H1 (cell line): Measurements from ENCODE around the gene EIF4E3. TPM values are rescaled to one million over a fixed set of nuclear protein-coding genes. Genes with fewer than 3 reads are reported as not detected.
A peak's percentile ranks its signal among the peaks of the same experiment; 100 is the strongest.

Experiments
- CTCF ChIA-PET: fragments of 300-600 bp; sonication (Branson Sonifier 250); formaldehyde crosslinking; loops from one replicate; lab custom pipeline; 2021; ENCODE audit not compliant: partially characterized antibody; lab: Charles Lee
- POLR2A ChIA-PET: fragments of 300-600 bp; sonication (Branson Sonifier 250); formaldehyde crosslinking; loops from one replicate; lab custom pipeline; 2021; ENCODE audit warnings: inconsistent platforms; ENCODE audit not compliant: partially characterized antibody; lab: Charles Lee
- DNase-seq, 2 experiments: peaks; one replicate each; pipeline versions ENCODE4 v3.0.0 to v3.0.0-alpha.2; 2010 to 2022; ENCODE audit warnings: low spot score in 2 of 2, low read depth in 1 of 2, mixed read lengths in 1 of 2
- FAIRE-seq: peaks from 2 replicates; lab custom pipeline; 2011; peaks lifted over from hg19 to GRCh38; lab: Jason Lieb, UNC
- H2AFZ ChIP-seq: 2 replicates; pipeline ENCODE4 v1.8.1; 2012; ENCODE audit warnings: low read length, inconsistent platforms
- H2AK5ac ChIP-seq: 2 replicates; pipeline ENCODE4 v1.6.1; 2013; ENCODE audit warnings: low read depth, low read length
- H2BK120ac ChIP-seq: replicated peaks from 2 replicates; pipeline ENCODE3; 2013; ENCODE audit warnings: low read depth, low read length, inconsistent platforms
- H2BK12ac ChIP-seq: 2 replicates; pipeline ENCODE4 v1.6.1; 2013; ENCODE audit warnings: low read depth, low read length
- H2BK15ac ChIP-seq: 2 replicates; pipeline ENCODE4 v1.6.1; 2013; ENCODE audit warnings: low read length
- H2BK20ac ChIP-seq: 2 replicates; pipeline ENCODE4 v1.6.1; 2013; ENCODE audit warnings: low read length
- H2BK5ac ChIP-seq: 2 replicates; pipeline ENCODE4 v1.6.1; 2013; ENCODE audit warnings: low read depth, low read length
- H3K14ac ChIP-seq: 2 replicates; pipeline ENCODE4 v1.6.1; 2013; ENCODE audit warnings: inconsistent platforms; ENCODE audit not compliant: insufficient read length
- H3K18ac ChIP-seq: 2 replicates; pipeline ENCODE4 v1.6.1; 2013; ENCODE audit warnings: low read length; ENCODE audit errors: extremely low read depth
- H3K23ac ChIP-seq: 2 replicates; pipeline ENCODE4 v1.6.1; 2013; ENCODE audit warnings: inconsistent platforms; ENCODE audit not compliant: insufficient read length
- H3K23me2 ChIP-seq: 2 replicates; pipeline ENCODE4 v1.6.1; 2013; ENCODE audit warnings: low read depth, low read length
- H3K27ac ChIP-seq: 2 replicates; pipeline ENCODE4 v1.6.1; 2011; ENCODE audit warnings: low read depth, low read length, inconsistent platforms
- H3K27me3 ChIP-seq, 4 experiments: replicated peaks in 1 of 4; 1 replicate in 1 of 4; 2 replicates in 3 of 4; pipeline versions ENCODE4 v1.6.1 to v1.8.1; 2011 to 2013; ENCODE audit warnings: low read length in 3 of 4, mild to moderate bottlenecking in 3 of 4, inconsistent platforms in 2 of 4, mixed read lengths in 2 of 4, moderate library complexity in 1 of 4; ENCODE audit not compliant: control insufficient read depth in 3 of 4, insufficient read depth in 3 of 4; ENCODE audit errors: extremely low read depth in 1 of 4
- H3K36me3 ChIP-seq, 4 experiments: 2 replicates each; pipeline versions ENCODE4 v1.6.1 to v1.8.1; 2011 to 2013; ENCODE audit warnings: mild to moderate bottlenecking in 4 of 4, low read length in 3 of 4, moderate library complexity in 2 of 4, control low read depth in 1 of 4, inconsistent platforms in 1 of 4; ENCODE audit not compliant: insufficient read depth in 4 of 4, control insufficient read depth in 2 of 4
- H3K4ac ChIP-seq: replicated peaks from 2 replicates; pipeline ENCODE3; 2013; ENCODE audit warnings: low read length, low read depth, mixed read lengths, inconsistent platforms; ENCODE audit not compliant: insufficient read length
- H3K4me1 ChIP-seq, 4 experiments: replicated peaks in 1 of 4; 1 replicate in 1 of 4; 2 replicates in 3 of 4; pipeline versions ENCODE4 v1.6.1 to v1.8.1; 2011 to 2013; ENCODE audit warnings: low read length in 3 of 4, inconsistent platforms in 2 of 4, mixed read lengths in 1 of 4; ENCODE audit not compliant: insufficient read depth in 4 of 4, control insufficient read depth in 3 of 4
- H3K4me2 ChIP-seq, 2 experiments: 2 replicates each; pipeline versions ENCODE4 v1.6.1 to v1.8.1; 2011 to 2013; ENCODE audit warnings: low read depth in 2 of 2, low read length in 2 of 2, control low read depth in 1 of 2, inconsistent platforms in 1 of 2, mild to moderate bottlenecking in 1 of 2; ENCODE audit not compliant: insufficient read depth in 1 of 2
- H3K4me3 ChIP-seq, 4 experiments: fragments of 200-600, 300-600 bp in 1 of 4; sonication (generic), shearing (Covaris generic), sonication (Bioruptor Twin) in 1 of 4; 2 replicates each; pipeline versions ENCODE4 v1.5.1 to v1.8.1; 2011 to 2016; ENCODE audit warnings: low read length in 4 of 4, low read depth in 3 of 4, control low read depth in 2 of 4, inconsistent platforms in 2 of 4, mild to moderate bottlenecking in 2 of 4, mixed read lengths in 1 of 4, moderate library complexity in 1 of 4; ENCODE audit not compliant: insufficient read depth in 2 of 4; ENCODE audit errors: extremely low read depth in 1 of 4
- H3K56ac ChIP-seq: replicated peaks from 2 replicates; pipeline ENCODE3; 2013; ENCODE audit warnings: low read depth, mild to moderate bottlenecking, mixed read lengths, low read length, inconsistent platforms; ENCODE audit not compliant: insufficient read length
- H3K79me1 ChIP-seq: 2 replicates; pipeline ENCODE4 v1.6.1; 2013; ENCODE audit warnings: low read depth, low read length, control low read depth
- H3K79me2 ChIP-seq, 2 experiments: 2 replicates each; pipeline versions ENCODE4 v1.6.1 to v1.8.1; 2012 to 2013; ENCODE audit warnings: low read length in 2 of 2, mild to moderate bottlenecking in 2 of 2, inconsistent platforms in 1 of 2; ENCODE audit not compliant: insufficient read depth in 2 of 2, control insufficient read depth in 1 of 2
- H3K9ac ChIP-seq, 4 experiments: replicated peaks in 1 of 4; 1 replicate in 1 of 4; 2 replicates in 3 of 4; pipeline versions ENCODE4 v1.6.1 to v1.8.1; 2011 to 2013; ENCODE audit warnings: low read depth in 3 of 4, low read length in 3 of 4, control low read depth in 2 of 4, mild to moderate bottlenecking in 2 of 4, moderate library complexity in 2 of 4, inconsistent platforms in 1 of 4; ENCODE audit errors: extremely low read depth in 1 of 4
- H3K9me3 ChIP-seq, 2 experiments: 2 replicates each; pipeline versions ENCODE4 v1.6.1 to v1.8.1; 2012 to 2013; ENCODE audit warnings: mild to moderate bottlenecking in 2 of 2, moderate library complexity in 2 of 2, control low read depth in 1 of 2, inconsistent platforms in 1 of 2, low read depth in 1 of 2, low read length in 1 of 2, mixed read lengths in 1 of 2; ENCODE audit not compliant: insufficient read depth in 2 of 2
- H4K20me1 ChIP-seq, 2 experiments: replicated peaks in 1 of 2; 2 replicates each; pipeline versions ENCODE3 to v1.8.1; 2011 to 2013; ENCODE audit warnings: inconsistent platforms in 2 of 2, low read length in 2 of 2, mild to moderate bottlenecking in 1 of 2; ENCODE audit not compliant: insufficient read depth in 2 of 2, control insufficient read depth in 1 of 2
- H4K5ac ChIP-seq: 2 replicates; pipeline ENCODE4 v1.6.1; 2013; ENCODE audit warnings: low read length, low read depth, mixed read lengths, inconsistent platforms; ENCODE audit not compliant: insufficient read length
- H4K8ac ChIP-seq: 2 replicates; pipeline ENCODE4 v1.8.0; 2013; ENCODE audit warnings: mild to moderate bottlenecking, moderate library complexity, low read length, inconsistent platforms; ENCODE audit not compliant: insufficient read depth; ENCODE audit errors: extremely low read depth
- H4K91ac ChIP-seq: replicated peaks from 2 replicates; pipeline ENCODE3; 2013; ENCODE audit warnings: low read length, mixed read lengths, inconsistent platforms; ENCODE audit not compliant: insufficient read length
- CBX8 ChIP-seq: fragments of 300-800, 300-1000 bp; sonication (generic); IDR thresholded peaks from 2 replicates; pipeline ENCODE4 v1.7.1; 2016; ENCODE audit warnings: low read depth, low read length, borderline replicate concordance
- CEBPB ChIP-seq: IDR thresholded peaks from 2 replicates; pipeline ENCODE4 v1.6.1; 2012; ENCODE audit warnings: low read depth, low read length
- CHD2 ChIP-seq: IDR thresholded peaks from 2 replicates; pipeline ENCODE4 v1.6.1; 2012; ENCODE audit warnings: low read length, improper control_type of control experiment
- FOSL1 ChIP-seq: IDR thresholded peaks from 2 replicates; pipeline ENCODE4 v1.6.1; 2011; ENCODE audit warnings: mild to moderate bottlenecking, low read depth, low read length, moderate library complexity; ENCODE audit not compliant: insufficient read depth
- HDAC6 ChIP-seq: IDR thresholded peaks from one replicate; pipeline ENCODE4 v1.7.1; 2012; ENCODE audit warnings: low read depth, mild to moderate bottlenecking, inconsistent platforms, low read length, moderate library complexity
- JUND ChIP-seq: IDR thresholded peaks from 2 replicates; pipeline ENCODE4 v1.6.1; 2011; ENCODE audit warnings: mild to moderate bottlenecking, improper control_type of control experiment, low read length
- NRF1 ChIP-seq: IDR thresholded peaks from 2 replicates; pipeline ENCODE4 v1.6.1; 2011; ENCODE audit warnings: mild to moderate bottlenecking, low read depth, low read length, improper control_type of control experiment
- SIX5 ChIP-seq: IDR thresholded peaks from 2 replicates; pipeline ENCODE4 v1.6.1; 2011; ENCODE audit warnings: mild to moderate bottlenecking, low read depth, low read length
- TAF1 ChIP-seq: IDR thresholded peaks from 2 replicates; pipeline ENCODE4 v1.6.1; 2011; ENCODE audit warnings: mild to moderate bottlenecking, low read depth, low read length
- YY1 ChIP-seq: IDR thresholded peaks from 2 replicates; pipeline ENCODE4 v1.6.1; 2011; ENCODE audit warnings: low read depth, mild to moderate bottlenecking, low read length
- ZNF274 ChIP-seq: IDR thresholded peaks from 2 replicates; pipeline ENCODE4 v1.7.0; 2012; ENCODE audit warnings: low read length, borderline replicate concordance; ENCODE audit errors: extremely low read depth
- WGBS, 2 experiments: shearing (Covaris generic) in 1 of 2; methylation state at CpG; one replicate each; pipeline versions ENCODE4 v1.1.6 to v1.1.7; 2013 to 2015; ENCODE audit warnings: low lambda C conversion rate in 2 of 2, mixed read lengths in 2 of 2, inconsistent platforms in 1 of 2, low coverage in 1 of 2, missing lambda C conversion rate in 1 of 2; ENCODE audit not compliant: insufficient replicate concordance in 2 of 2, insufficient coverage in 1 of 2, insufficient read length in 1 of 2; ENCODE audit errors: extremely low coverage in 1 of 2, missing lambda C conversion rate in 1 of 2; 5-methylcytosine and 5-hydroxymethylcytosine counted together
- polyA plus RNA-seq, 7 experiments: library from polyadenylated mRNA; depleted of rRNA in 3 of 7; stranded (reverse) in 5 of 7; unstranded in 2 of 7; fragments of >200 nt in 5 of 7; fragments of 200-250 nt in 2 of 7; gene quantifications; 1 replicate in 5 of 7; 2 replicates in 1 of 7; 4 replicates in 1 of 7; pipeline versions ENCODE4 v1.2.1 to v1.2.3, GENCODE V29; 2011 to 2013; ENCODE audit warnings: missing spikeins in 2 of 7, mixed read lengths in 2 of 7
- total RNA-seq: library from RNA; stranded (reverse); fragmentation: NEBNext Ultra II Directional; extraction: Animal tissue kit (Norgen Biotek cat#: 25700); gene quantifications from 2 replicates; pipeline ENCODE4 v1.2.1, GENCODE V29; 2021
- TF ChIP-seq, protein P1 (sequence below): IDR thresholded peaks from 2 replicates; pipeline ENCODE4 v1.6.1; 2012; ENCODE audit warnings: low read length, inconsistent platforms
- TF ChIP-seq, protein P2 (sequence below): IDR thresholded peaks from 2 replicates; pipeline ENCODE4 v1.6.1; 2011; ENCODE audit warnings: low read depth, mild to moderate bottlenecking, low read length; ENCODE audit not compliant: insufficient read depth

The EIF4E3 gene
- total and polyA plus RNA-seq, 2 of the 8 experiments (the other 6 are each of a cell fraction or from before 2014, with no cell fraction given), result 5.2 to 17.0 TPM

DNA sequence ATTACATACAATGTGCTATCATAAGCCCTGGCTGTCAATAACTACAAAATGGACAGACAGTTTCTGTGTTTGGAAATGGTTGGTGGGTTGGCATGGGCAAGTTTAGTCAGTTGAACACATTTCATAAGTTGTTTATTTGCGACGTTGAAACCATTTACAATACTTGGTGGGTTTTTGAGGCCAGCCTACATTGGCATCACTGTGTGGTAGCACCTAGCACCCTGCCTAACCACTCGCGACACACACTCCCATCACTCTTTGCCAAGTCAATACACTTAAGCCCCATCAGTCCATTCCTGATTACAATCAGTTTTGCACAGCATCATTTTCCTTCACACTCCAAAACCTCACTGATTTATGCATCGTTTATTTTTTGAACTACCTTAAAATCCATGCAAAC, 45.9 kb upstream of the EIF4E3 start:
- H3K4ac ChIP-seq, result no peak overlapping the region
- H2BK5ac ChIP-seq, result no peak overlapping the region
- H3K56ac ChIP-seq, result no peak overlapping the region
- no peaks in the 10 kb centered on the region for H4K20me1 ChIP-seq
- H2BK15ac ChIP-seq, result peak overlapping the region; percentile 7; the same call in 1 of the 2 replicates
- WGBS, 2 experiments, result 66% methylated on average over 5 of the region's 5 CpGs; no CpG with 5 or more reads in 1 of the 2 experiments
- no peak overlapping the region for H2AFZ ChIP-seq
- H4K91ac ChIP-seq, result no peak overlapping the region
- ChIA-PET CTCF (no interaction called here), POLR2A (no interaction called here)
- H3K27me3 ChIP-seq, result no peaks in the 10 kb centered on the region
- peak overlapping the region; percentile 51; the same call in 1 of the 2 replicates for H2BK12ac ChIP-seq
- H3K4me3 ChIP-seq, result no peak overlapping the region
- no peak overlapping the region for H3K27ac ChIP-seq
- H2BK20ac ChIP-seq, result peak overlapping the region; percentile 38; the same call in 1 of the 2 replicates
- H3K4me2 ChIP-seq, result no peak overlapping the region
- H3K4me1 ChIP-seq, result peaks cover 0 to 12% (median 9%) of the 10 kb centered on the region in 4 experiments; a peak in 3 of 7 replicates
- no peak overlapping the region for H2BK120ac ChIP-seq
- H2AK5ac ChIP-seq, result peak overlapping the region; percentile 75; the same call in 1 of the 2 replicates
- no peaks in the 10 kb centered on the region for H3K9me3 ChIP-seq
- no peak overlapping the region for H4K5ac ChIP-seq
- no peak overlapping the region for H3K23ac ChIP-seq
- H3K79me1 ChIP-seq, result no peaks in the 10 kb centered on the region; the same call in 1 of the 2 replicates
- no peak overlapping the region for H3K14ac ChIP-seq
- no peaks in the 10 kb centered on the region for H3K79me2 ChIP-seq
- no peak overlapping the region for H3K9ac ChIP-seq
- no peaks in the 10 kb centered on the region for H3K23me2 ChIP-seq
- H3K36me3 ChIP-seq, result no peaks in the 10 kb centered on the region
- DNase-seq (peak in 1 of 2 experiments; percentile 27), FAIRE-seq (no peak)
- H3K18ac ChIP-seq, result no peak overlapping the region
- no peak overlapping the region for H4K8ac ChIP-seq
- TF ChIP-seq ZNF274, result no peak
- no peak for TF ChIP-seq TAF1
- TF ChIP-seq FOSL1, result no peak
- TF ChIP-seq YY1, result no peak
- TF ChIP-seq NRF1, result no peak
- TF ChIP-seq, protein P1, sequence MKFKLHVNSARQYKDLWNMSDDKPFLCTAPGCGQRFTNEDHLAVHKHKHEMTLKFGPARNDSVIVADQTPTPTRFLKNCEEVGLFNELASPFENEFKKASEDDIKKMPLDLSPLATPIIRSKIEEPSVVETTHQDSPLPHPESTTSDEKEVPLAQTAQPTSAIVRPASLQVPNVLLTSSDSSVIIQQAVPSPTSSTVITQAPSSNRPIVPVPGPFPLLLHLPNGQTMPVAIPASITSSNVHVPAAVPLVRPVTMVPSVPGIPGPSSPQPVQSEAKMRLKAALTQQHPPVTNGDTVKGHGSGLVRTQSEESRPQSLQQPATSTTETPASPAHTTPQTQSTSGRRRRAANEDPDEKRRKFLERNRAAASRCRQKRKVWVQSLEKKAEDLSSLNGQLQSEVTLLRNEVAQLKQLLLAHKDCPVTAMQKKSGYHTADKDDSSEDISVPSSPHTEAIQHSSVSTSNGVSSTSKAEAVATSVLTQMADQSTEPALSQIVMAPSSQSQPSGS, result no peak
- TF ChIP-seq SIX5, result no peak
- no peak for TF ChIP-seq HDAC6
- no peak for TF ChIP-seq CBX8
- TF ChIP-seq JUND, result no peak
- no peak for TF ChIP-seq CEBPB
- TF ChIP-seq, protein P2, sequence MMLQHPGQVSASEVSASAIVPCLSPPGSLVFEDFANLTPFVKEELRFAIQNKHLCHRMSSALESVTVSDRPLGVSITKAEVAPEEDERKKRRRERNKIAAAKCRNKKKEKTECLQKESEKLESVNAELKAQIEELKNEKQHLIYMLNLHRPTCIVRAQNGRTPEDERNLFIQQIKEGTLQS, result no peak
- TF ChIP-seq CHD2, result no peak
